ELF-1 (cell line): ENCODE results near the gene CCDC157.

Source experiments
- DNase-seq: peaks from one replicate; pipeline ENCODE4 v3.0.0-alpha.2; 2016; ENCODE audit warnings: low read depth, low spot score

The CCDC157 gene

GRCh38 chr22:30413001-30413400, 56.2 kb downstream of the CCDC157 start:
- no peak for DNase-seq

- DNase-seq, result no peak
Measured at GRCh38 chr22:30413745-30414524, 57.1 kb downstream of the CCDC157 start.

GRCh38 chr22:30414525-30415047, 57.8 kb downstream of the CCDC157 start:
- no peak for DNase-seq

GRCh38 chr22:30416403-30416802, 59.6 kb downstream of the CCDC157 start:
- DNase-seq, result no peak

GRCh38 chr22:30416837-30417236, 60.0 kb downstream of the CCDC157 start:
- DNase-seq, result no peak

- DNase-seq, result no peak
Measured at GRCh38 chr22:30420347-30421125, 63.7 kb downstream of the CCDC157 start.

GRCh38 chr22:30421695-30422480, 65.1 kb downstream of the CCDC157 start:
- DNase-seq, result no peak

- peak; percentile 71 for DNase-seq
Measured at GRCh38 chr22:30422481-30423300, 65.9 kb downstream of the CCDC157 start.

- DNase-seq, result no peak
Measured at GRCh38 chr22:30423301-30423958, 66.6 kb downstream of the CCDC157 start.

- DNase-seq, result peak; percentile 100
Measured at GRCh38 chr22:30423959-30424533, 67.2 kb downstream of the CCDC157 start.

- DNase-seq, result no peak
Measured at GRCh38 chr22:30424534-30425326, 67.9 kb downstream of the CCDC157 start.

GRCh38 chr22:30425327-30425615, 68.5 kb downstream of the CCDC157 start:
- no peak for DNase-seq

GRCh38 chr22:30425616-30426387, 69.0 kb downstream of the CCDC157 start, which contains the start of gene MTFP1:
Gene MTFP1, plus strand, starts transcription at chr22:30425768. Its CDS starts 112 bp downstream, at chr22:30425880.
- DNase-seq, result peak; percentile 92
